ENCODE results near the gene SLC35B2.

The SLC35B2 gene

DNA sequence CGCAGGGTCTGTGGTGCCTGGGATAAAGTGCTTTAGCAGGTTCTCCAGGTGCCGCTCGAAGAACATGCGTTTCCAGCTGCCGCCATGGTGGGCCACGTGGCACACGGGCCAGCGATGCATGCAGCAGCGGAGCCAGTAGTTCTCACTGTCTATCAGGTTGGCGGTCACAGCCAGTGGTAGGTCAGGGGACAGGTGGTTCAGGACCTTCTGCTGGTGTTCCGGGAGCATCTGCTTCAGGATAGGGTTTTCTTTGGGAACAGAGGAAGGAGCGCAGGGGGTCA lies 28.9 kb upstream of the SLC35B2 start:
- no peak for DNase-seq (ENCODE audit: low read depth in 2 of 2)

DNA sequence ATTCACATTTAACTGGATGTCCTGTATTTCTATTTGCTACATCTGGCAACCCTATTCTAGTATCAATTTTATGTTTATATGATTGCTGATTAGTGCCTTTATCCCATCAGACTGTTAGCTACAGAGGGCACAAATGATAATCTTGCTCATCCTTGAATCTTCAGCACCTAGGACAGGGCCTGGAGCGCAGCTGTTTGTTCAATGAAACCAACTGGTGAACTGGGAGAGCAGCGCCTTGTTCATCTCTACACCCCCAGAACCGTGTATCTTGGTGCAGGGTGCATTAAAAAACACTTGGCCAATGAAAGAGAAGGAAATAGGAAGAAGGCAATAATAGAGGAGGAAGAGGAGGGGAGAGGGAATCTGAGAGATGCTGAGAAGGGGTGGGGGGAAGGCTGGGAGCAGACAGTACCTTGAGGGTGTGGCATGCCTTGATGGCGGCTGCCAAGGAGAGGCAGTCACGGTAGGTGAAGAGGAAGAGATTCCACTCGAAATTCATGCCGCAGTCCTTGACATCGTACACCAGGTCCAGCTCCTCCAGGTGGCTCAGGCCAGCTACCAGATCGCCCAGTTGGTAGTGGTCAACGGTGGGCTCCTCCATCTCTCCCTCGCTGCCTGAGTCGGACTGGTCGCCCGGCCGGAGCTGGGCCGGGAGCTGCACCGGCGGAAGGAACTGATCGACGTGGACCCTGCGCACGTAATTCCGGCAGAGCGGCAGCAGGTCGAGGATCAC lies 28.4 kb upstream of the SLC35B2 start:
- no peak for DNase-seq (ENCODE audit: low read depth in 2 of 2)

DNA sequence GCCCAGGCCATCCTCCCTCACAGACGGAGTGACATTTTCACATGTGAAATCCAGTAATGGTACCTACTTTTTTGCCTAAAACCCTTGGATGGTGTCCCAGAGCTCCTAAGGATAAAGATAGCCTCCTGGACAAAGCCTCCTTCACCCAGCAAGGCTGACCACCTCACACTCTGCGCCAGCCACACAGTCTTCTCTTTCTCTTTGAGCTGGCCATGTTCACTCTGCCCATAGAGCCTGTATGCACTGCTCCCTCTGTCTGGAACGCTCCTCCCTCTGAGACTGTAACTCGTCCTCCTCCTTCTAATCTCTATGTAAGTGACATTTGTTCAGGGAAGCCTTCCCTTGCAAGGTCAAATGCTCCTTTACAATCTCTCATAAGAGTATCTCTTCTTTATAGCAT lies 27.5 kb upstream of the SLC35B2 start:
- DNase-seq (ENCODE audit: low read depth in 2 of 2): no peak

DNA sequence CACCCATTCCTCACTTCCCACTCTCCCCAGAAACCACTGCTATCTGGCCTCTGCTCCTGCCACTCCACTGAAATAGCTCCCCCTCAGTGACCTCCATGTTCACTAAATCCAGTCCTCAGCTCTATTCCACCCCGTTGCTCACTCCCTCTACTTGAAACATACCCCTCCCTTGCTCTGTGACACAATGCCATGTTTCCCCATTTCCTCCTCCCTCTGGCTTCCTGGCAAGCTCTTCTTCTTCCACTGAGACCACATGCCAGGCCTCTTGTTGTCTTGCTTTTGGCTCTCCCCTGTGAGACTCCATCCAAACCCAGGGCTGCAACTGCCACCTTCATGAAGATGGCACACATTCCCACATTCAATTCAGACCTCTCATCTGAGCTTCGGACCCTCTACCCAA lies 26.8 kb upstream of the SLC35B2 start:
- DNase-seq (ENCODE audit: low read depth in 2 of 2): no peak

DNA sequence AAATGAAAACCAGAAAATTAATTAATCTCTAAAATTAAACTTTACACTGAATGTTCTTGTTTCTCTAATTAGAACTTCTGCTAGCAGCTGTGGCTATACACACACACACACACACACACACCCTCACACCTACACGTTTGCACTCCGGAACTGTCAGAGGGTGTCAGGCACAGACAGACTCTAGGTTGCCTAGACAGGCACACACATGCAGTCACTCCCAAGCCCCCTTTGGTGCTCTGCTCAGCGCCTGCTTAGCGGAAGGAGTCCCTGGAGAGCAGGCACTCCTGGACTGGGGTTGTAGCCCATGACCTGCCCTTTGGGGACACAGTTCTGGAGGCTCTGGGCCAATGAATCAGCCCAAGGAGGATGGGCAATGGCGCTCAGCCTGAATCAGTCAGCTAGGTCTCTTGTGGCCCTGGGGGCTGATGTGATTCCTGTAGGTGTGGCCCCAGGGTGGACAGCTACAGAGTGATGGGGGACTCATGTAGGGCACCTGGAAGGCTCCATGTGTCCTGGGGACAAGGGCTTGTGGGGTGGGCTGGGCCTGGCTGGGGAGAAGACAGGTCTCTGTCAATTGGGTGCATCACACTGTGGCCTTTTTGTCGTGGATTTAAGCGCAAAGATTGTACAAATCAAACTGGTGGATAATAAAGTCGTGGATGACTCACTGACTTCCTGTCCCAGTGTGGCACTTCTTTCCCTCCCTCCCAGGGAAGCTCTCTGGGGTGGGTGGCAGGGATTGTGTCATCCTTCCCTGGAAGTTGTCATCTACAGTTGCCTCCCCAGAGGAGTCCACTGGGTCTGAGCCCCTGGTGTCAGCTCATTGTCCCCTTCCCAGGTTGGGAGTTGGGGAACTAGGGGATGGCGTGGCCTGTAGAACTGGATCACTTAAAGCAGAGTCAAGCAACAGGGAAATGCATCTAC lies 21.7 kb upstream of the SLC35B2 start:
- no peak for DNase-seq (ENCODE audit: low read depth in 2 of 2)

DNA sequence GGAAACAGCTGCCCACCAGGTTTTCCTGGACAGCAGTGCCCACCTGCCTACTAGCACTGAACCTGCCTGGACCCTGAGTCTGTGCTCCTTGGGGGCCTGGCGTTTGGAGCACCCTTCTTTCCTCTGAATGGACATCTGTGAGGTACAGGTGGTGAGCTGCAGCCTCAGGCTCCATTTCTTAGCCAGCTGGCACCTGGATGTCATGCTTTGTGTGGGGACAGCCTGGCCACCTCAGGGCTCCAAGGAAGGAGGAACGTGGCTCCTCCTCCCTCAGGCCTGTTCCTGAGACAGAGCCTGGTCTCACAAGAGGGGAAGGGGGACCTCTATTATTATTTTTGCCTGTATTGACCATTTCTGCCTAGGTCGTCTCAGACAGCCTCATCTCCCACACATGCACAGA lies 21.0 kb upstream of the SLC35B2 start:
- no peak for DNase-seq (ENCODE audit: low read depth in 2 of 2)

DNA sequence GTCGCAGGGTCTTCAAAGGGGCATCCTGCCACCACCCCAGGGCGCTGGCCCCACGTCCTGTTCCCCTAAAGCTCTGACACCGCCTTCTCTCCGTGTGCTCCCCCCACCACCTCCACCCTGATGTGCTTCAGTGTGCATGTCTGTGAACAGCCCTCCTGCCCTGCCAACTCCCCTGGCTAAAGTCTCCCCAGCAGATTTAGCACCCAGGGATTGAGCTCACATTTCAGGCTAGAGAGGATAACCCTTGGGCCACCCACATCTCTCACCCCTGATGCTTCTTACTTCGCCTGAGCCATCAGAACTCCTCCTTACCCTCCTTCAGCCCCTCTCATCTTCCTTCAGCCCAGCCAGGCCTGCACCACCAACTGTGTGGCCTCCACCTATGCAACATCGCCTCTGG lies 20.4 kb upstream of the SLC35B2 start:
- no peak for DNase-seq (ENCODE audit: low read depth in 2 of 2)

DNA sequence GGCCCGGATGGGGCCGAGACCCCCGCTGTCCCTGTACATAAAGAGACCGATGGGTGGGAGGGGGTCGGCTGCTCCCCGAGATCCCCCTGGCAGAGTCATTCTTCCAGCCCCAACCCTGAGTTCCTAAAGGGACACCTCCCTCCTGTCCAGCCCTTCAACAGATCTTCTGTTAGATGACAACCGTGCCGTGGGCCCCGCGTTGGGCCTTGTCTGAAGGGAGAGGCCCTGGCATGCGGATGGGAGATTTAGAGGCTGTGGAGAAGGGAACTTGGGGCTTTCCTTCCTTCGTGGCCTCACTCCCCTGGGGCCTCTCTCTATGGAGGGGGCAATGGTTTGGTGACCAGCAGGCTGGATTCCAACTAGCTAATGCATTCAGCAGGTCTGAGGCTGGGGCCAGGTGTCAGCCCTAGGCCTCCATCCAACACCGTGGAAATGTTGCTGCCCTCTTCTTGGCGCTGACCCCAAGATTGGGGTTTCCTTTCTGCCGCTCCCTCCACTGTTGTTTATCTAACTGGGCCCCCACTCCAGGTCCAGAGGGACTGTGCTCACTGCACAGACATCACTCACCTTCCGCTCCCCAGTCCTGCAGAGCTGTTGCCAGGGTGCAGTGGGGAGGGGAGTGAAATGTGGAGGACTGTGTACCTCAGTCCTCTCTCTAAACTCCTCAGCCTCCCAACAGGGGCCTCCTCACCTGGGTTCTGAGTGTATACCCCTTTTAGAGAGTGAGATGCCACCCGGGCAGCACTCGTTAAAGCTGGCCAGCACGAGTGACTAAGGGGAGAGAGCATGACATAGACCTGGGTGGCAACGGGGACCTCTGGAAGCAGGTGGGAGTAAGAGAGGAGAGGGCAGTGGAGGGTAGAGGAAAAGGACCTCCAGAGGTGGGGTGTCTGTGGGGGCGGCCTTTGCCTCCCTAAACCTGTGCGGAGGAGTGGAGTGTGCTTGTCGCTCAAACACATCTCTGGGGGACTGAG lies 19.6 kb upstream of the SLC35B2 start:
- DNase-seq (ENCODE audit: low read depth in 2 of 2): no peak

DNA sequence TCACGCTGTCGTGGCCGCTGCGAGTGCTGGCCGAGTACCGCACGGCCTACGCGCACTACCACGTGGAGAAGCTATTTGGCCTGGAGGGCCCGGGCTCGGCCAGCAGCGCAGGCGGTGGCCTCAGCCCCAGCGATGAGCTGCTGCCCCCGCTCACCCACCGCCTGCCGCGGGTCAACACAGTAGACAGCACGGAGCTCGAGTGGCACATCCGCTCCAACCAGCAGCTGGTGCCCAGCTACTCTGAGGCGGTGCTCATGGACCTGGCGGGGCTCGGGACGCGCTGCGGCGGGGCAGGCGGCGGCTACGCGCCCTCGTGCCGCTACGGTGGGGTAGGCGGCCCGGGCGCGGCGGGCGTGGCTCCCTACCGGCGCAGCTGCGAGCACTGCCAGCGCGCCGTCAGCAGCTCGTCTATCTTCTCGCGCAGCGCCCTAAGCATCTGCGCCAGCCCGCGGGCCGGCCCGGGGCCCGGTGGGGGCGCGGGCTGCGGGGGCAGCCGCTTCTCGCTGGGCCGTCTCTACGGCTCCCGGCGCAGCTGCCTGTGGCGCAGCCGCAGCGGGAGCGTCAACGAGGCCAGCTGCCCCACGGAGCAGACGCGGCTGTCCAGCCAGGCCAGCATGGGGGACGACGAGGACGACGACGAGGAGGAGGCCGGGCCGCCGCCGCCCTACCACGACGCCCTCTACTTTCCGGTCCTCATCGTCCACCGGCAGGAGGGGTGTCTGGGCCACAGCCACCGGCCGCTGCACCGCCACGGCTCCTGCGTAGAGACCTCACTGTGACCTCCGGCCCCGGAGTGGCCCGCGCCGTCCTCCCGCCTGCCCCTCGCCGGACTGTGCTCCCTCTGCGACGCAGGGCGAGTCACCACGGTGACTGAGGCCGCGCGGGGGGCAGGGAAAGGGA lies 18.7 kb upstream of the SLC35B2 start:
- no peak for DNase-seq (ENCODE audit: low read depth in 2 of 2)

DNA sequence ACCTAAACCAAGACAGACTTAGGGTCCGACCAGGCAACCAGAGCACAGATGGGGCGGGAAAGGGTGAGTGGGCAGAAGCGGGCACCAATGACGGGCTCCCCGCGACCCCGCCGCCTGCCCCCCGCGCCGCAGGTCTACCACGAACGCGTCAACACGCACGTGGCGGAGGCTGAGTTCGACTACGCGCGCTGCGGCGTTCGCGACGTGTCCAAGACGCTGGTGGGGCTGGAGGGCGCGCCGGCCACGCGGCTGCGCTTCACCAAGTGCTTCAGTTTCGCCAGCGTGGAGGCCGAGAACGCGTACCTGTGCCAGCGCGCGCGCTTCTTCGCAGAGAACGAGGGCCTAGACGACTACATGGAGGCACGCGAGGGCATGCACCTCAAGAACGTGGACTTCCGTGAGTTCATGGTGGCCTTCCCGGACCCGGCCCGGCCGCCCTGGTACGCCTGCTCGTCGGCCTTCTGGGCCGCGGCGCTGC lies 18.0 kb upstream of the SLC35B2 start:
- no peak for DNase-seq (ENCODE audit: low read depth in 2 of 2)

DNA sequence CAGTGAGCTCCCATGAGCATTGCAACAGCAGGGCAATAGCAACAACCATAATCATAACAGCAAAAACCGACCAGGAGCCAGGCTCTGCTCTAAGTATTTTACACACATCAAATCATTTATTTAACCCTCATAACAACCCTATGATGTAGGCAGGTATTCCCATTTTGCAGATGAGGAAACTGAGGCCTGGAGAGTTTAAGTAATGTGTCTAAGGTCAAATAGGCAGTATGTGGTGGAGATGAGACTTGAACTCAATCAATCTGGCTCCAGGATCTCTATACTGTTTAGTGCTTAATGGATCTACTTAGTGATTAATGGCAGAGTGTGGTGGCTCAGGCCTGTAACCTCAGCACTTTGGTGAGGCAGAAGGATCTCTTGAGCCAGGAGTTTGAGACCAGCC lies 16.3 kb upstream of the SLC35B2 start:
- no peak for DNase-seq (ENCODE audit: low read depth in 2 of 2)

DNA sequence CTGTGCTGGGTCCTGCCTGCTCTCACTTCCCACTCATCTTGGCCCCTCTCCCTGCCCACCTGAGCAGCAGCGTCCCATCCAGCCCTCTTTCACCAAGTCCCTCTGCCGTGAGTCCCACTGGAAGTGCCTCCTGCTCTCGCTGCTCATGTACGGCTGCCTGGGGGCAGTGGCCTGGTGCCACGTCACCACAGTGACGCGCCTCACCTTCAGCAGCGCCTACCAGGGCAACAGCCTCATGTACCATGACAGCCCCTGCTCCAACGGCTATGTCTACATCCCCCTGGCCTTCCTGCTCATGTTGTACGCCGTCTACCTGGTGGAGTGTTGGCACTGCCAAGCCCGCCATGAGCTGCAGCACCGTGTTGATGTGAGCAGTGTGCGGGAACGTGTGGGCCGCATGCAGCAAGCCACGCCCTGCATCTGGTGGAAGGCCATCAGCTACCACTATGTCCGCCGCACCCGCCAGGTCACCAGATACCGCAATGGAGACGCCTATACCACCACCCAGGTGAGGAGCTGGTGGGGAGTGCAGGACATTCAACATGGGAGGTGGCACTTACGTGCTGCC lies 15.8 kb upstream of the SLC35B2 start:
- no peak for DNase-seq (ENCODE audit: low read depth in 2 of 2)

DNA sequence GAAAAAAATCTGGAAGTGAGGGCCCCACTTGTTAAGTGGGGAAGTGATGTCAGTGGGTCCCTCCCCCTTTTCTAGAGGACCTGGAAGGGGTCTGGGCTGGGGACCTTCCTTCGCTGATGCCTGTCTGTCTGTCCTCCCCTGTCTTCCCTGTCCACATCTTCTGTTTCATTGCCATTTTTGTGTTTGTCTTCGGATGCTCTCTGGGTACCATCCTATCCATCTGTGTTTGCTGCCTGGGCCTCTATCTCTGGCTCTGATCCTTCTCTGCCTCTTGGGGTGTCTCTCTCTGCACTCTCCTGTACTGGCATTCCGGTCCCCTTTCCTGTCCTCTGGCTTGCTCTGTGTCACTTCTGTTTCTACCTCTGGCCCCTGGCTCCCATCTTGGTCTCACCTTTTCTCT lies 15.2 kb upstream of the SLC35B2 start:
- no peak for DNase-seq (ENCODE audit: low read depth in 2 of 2)

DNA sequence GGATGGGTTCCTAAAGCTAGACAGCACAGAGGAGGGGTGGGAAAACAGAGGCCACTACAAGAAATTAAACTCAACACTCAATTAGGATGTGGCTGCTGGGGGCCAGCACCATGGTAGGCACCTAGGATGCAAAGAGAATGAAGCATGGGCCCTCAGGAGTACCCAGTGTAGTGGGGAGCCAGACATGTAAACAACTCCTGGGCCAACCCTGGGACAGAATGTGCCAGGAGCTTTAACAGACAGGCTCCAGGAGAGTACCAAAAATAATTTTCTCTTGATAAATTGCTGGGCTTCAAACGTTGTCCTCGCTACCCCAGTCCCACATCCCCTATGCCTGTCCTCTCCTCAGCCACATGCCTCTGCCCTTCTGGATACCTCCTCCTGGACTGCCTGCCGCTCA lies 14.6 kb upstream of the SLC35B2 start:
- DNase-seq (ENCODE audit: low read depth in 2 of 2): no peak

DNA sequence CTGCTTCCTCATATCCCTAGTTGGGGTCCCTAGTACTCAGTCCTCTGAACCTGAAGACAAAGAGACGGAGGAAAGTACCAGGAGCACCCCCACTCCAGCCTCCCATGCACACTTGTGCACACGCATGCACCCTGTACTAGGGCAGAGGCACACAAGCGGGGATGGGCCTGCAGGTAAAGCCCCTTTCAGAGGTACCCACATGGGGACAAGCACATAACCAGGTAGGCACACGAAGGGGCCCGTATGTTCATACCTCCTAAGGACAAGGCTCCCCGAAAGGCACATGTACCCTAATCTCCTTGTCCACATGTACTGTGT lies 14.0 kb upstream of the SLC35B2 start:
- DNase-seq (ENCODE audit: low read depth in 2 of 2): no peak

DNA sequence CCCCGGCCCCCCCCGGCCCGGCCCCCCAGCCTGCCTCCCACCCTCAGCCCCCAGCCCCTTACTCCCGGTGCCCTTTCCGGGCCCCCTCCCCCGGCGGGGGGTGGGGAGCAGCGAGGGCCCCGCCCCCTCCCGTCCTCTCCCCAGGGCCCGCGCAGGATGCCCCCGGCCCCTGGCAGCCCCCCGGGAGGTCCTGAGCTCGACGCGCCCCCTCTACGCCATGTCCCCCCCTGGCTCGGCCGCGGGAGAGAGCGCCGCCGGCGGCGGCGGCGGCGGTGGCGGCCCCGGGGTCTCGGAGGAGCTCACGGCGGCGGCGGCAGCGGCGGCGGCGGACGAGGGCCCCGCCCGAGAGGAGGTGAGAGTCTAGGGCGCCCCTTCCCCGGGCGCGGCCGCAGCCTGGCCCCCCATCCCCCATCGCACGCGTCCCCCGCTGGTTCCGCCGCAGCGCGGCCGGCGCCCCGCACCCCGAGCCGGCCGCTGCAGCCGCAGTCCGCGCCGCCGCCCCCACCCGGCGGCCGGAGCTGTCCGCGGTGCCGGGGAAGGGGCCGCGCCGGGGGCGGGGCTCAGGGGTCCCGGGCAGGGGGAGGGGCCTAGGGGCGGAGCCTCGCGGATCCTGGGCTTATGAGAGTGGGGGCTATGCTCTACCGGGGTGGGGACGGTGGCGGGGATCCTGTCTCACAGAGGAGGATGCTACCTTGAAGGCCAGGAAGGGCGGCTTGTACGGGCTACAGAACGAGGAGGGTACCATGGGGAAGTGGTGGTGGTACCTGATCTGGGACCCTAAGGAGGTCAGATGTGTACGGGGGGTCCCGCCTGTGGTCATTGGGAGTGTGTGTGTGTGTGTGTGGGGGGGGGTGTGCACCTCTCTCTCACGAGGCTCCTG lies 13.4 kb upstream of the SLC35B2 start:
- DNase-seq (ENCODE audit: low read depth in 2 of 2): no peak

DNA sequence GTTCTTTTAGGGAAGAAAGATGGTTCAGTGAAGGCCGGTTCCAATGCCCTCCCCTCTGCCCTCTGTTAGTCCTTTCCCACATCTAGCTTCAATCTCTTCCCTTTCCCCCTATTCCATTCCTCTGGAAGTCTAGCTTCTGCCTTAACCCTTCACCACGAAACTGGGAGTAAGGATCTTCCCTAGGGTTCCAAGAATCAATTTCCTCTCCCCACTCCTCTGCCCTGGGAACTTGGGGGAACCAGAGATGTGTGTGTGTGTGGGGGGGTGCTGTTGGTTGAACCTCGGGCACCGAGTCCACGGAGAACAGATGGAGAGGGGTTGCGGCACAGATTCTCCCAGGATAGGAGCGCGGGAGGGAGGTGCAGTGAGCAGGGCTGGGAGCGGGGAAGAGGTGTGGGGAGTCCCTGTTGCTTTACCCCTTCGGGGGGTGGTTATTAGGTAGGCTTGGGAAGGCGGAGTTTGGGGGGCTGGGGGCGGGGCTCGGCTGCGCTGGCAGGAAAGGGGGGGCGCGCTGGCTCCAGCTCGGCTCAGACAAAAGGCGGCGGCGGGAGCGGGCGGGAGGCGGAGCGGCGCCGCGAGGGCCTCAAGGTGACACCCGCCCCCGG lies 12.7 kb upstream of the SLC35B2 start, which contains the start of gene TMEM151B:
Gene TMEM151B, plus strand, starts transcription at position 530 of the 605 bp plus-strand sequence. CDS start 293 bp downstream, outside the sequence.
- no peak for DNase-seq (ENCODE audit: low read depth in 2 of 2)

DNA sequence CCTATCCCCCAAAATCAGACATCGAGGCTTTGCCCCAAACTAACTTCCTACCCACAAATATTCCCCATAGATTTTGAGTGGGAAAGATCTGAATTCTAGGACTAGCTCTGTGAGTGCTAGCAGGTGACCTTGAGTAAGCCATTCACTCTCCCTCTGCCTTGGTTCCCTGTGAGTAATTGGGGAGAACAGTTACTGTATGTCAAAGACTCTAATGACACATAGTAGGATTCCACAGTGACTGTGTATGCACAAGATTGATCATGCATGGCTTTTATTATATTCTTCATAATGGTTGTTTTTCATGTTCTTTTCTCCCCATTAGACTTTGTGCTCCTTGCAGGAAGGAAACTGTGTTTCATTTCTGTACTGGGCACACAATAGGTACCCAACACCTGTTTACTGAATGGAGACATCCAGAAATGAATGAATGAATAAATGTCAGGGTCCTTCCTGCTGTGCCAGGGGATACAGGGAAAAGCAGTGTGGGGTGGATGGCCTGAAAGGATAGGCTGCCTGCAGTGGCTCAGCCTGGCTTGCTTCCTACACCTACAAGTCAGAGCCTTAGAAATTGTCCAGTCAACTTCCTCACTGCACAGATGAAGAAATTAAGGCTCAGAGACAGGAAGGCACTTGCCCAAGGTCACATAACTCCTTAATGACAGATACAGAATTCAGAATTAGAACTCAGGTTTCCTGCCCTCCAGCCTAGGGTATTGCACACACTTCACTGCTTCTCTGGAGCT lies 12.0 kb upstream of the SLC35B2 start:
- DNase-seq (ENCODE audit: low read depth in 2 of 2): no peak

All from stimulated activated CD4-positive, alpha-beta T cell treated with anti-CD3 and anti-CD28 coated beads, Interleukin-15, amount 100 ng/mL, for 48 hours (primary cell).